ENCODE measurements around the gene SPATS2.

SPATS2 gene

DNA sequence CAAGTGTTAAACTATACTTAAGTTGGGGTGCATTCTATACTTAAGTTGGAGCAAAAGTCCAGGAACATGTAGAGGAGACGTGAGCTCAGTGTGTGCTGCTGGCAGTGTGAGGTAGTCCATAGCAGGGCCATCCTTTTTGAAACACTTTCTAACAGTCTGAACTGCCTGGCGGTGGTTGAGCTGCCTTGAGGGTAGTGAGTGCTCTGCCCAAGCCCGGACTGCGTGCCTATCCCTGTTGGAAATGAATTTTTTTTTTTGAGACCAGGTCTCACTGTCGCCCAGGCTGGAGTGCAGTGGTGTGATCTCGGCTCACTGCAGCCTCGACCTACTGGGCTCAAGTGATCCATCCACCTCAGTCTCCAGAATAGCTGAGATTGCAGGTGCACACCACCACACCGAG is 185.6 kb downstream of the SPATS2 start (continued):
- TF ChIP-seq, protein P1, sequence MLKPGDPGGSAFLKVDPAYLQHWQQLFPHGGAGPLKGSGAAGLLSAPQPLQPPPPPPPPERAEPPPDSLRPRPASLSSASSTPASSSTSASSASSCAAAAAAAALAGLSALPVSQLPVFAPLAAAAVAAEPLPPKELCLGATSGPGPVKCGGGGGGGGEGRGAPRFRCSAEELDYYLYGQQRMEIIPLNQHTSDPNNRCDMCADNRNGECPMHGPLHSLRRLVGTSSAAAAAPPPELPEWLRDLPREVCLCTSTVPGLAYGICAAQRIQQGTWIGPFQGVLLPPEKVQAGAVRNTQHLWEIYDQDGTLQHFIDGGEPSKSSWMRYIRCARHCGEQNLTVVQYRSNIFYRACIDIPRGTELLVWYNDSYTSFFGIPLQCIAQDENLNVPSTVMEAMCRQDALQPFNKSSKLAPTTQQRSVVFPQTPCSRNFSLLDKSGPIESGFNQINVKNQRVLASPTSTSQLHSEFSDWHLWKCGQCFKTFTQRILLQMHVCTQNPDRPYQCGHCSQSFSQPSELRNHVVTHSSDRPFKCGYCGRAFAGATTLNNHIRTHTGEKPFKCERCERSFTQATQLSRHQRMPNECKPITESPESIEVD (tag by site-specific recombination; IDR thresholded peaks at IDR 0.05): no peak
- TF ChIP-seq, protein P2, sequence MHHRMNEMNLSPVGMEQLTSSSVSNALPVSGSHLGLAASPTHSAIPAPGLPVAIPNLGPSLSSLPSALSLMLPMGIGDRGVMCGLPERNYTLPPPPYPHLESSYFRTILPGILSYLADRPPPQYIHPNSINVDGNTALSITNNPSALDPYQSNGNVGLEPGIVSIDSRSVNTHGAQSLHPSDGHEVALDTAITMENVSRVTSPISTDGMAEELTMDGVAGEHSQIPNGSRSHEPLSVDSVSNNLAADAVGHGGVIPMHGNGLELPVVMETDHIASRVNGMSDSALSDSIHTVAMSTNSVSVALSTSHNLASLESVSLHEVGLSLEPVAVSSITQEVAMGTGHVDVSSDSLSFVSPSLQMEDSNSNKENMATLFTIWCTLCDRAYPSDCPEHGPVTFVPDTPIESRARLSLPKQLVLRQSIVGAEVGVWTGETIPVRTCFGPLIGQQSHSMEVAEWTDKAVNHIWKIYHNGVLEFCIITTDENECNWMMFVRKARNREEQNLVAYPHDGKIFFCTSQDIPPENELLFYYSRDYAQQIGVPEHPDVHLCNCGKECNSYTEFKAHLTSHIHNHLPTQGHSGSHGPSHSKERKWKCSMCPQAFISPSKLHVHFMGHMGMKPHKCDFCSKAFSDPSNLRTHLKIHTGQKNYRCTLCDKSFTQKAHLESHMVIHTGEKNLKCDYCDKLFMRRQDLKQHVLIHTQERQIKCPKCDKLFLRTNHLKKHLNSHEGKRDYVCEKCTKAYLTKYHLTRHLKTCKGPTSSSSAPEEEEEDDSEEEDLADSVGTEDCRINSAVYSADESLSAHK (tag by site-specific recombination; IDR thresholded peaks at IDR 0.05): no peak
- TF ChIP-seq ZNF292 (tag by site-specific recombination; IDR thresholded peaks at IDR 0.05; ENCODE audit: borderline replicate concordance, low read depth) (no peak), ZNF776 (tag by site-specific recombination; IDR thresholded peaks at IDR 0.05; ENCODE audit: borderline replicate concordance) (no peak), ZNF623 (tag by site-specific recombination; IDR thresholded peaks at IDR 0.05) (no peak), OSR2 (tag by site-specific recombination; IDR thresholded peaks at IDR 0.05) (no peak), ZNF837 (tag by site-specific recombination; IDR thresholded peaks at IDR 0.05) (no peak), KLF10 (tag by site-specific recombination; IDR thresholded peaks at IDR 0.05) (no peak)
- TF ChIP-seq, protein P3, sequence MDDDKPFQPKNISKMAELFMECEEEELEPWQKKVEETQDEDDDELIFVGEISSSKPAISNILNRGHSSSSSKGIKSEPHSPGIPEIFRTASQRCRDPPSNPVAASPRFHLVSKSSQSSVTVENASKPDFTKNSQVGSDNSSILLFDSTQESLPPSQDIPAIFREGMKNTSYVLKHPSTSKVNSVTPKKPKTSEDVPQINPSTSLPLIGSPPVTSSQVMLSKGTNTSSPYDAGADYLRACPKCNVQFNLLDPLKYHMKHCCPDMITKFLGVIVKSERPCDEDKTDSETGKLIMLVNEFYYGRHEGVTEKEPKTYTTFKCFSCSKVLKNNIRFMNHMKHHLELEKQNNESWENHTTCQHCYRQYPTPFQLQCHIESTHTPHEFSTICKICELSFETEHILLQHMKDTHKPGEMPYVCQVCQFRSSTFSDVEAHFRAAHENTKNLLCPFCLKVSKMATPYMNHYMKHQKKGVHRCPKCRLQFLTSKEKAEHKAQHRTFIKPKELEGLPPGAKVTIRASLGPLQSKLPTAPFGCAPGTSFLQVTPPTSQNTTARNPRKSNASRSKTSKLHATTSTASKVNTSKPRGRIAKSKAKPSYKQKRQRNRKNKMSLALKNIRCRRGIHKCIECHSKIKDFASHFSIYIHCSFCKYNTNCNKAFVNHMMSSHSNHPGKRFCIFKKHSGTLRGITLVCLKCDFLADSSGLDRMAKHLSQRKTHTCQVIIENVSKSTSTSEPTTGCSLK (tag by site-specific recombination; IDR thresholded peaks at IDR 0.05): no peak
- TF ChIP-seq, protein P4, sequence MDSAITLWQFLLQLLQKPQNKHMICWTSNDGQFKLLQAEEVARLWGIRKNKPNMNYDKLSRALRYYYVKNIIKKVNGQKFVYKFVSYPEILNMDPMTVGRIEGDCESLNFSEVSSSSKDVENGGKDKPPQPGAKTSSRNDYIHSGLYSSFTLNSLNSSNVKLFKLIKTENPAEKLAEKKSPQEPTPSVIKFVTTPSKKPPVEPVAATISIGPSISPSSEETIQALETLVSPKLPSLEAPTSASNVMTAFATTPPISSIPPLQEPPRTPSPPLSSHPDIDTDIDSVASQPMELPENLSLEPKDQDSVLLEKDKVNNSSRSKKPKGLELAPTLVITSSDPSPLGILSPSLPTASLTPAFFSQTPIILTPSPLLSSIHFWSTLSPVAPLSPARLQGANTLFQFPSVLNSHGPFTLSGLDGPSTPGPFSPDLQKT (IDR thresholded peaks at IDR 0.05; ENCODE audit: borderline replicate concordance, low read depth, low read length): no peak
- TF ChIP-seq, protein P5, sequence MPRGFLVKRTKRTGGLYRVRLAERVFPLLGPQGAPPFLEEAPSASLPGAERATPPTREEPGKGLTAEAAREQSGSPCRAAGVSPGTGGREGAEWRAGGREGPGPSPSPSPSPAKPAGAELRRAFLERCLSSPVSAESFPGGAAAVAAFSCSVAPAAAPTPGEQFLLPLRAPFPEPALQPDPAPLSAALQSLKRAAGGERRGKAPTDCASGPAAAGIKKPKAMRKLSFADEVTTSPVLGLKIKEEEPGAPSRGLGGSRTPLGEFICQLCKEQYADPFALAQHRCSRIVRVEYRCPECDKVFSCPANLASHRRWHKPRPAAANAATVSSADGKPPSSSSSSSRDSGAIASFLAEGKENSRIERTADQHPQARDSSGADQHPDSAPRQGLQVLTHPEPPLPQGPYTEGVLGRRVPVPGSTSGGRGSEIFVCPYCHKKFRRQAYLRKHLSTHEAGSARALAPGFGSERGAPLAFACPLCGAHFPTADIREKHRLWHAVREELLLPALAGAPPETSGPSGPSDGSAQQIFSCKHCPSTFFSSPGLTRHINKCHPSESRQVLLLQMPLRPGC (tag by site-specific recombination; IDR thresholded peaks at IDR 0.05): no peak
- TF ChIP-seq, protein P6, sequence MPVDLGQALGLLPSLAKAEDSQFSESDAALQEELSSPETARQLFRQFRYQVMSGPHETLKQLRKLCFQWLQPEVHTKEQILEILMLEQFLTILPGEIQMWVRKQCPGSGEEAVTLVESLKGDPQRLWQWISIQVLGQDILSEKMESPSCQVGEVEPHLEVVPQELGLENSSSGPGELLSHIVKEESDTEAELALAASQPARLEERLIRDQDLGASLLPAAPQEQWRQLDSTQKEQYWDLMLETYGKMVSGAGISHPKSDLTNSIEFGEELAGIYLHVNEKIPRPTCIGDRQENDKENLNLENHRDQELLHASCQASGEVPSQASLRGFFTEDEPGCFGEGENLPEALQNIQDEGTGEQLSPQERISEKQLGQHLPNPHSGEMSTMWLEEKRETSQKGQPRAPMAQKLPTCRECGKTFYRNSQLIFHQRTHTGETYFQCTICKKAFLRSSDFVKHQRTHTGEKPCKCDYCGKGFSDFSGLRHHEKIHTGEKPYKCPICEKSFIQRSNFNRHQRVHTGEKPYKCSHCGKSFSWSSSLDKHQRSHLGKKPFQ (tag by site-specific recombination; IDR thresholded peaks at IDR 0.05): no peak

DNA sequence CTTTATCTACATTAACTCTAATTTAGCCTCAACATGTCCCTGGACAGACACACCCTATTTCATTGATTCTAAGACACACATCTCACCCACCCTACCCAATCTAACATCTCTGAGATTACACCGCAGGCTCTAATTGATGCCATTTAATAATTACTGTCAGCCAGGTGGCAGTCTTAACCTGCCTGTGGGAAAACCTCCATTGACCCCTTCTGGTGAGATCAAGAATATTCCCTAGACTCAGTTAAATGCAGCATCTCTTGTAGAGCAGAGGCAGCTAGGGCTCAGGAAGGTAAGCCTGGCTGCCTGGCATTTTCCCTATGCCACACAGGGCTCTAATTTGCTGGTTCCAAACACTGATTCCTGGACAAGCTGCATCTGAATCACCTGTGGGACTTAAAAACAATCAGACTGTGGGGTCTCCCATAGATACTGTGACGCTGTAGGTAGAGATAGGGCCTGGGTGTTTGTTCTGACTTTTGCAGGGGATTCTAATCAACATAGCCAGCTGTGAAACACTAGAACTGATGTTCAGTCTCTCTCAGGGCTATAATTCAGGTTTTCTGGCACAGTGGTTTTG is 186.3 kb downstream of the SPATS2 start:
- Histone ChIP-seq H3K4me3 (ENCODE audit: low read depth, low read length) (no peak overlapping the region), H3K9me3 (ENCODE audit: control insufficient read depth, insufficient read depth, low read depth, low read length) (no peaks in the 10 kb centered on the region), H3K27ac (ENCODE audit: extremely low read depth, low read depth, low read length) (no peak overlapping the region), H3K36me3 (ENCODE audit: control insufficient read depth in 2 of 2, insufficient read depth in 1 of 2, low read length in 2 of 2) (peaks cover 0 to 27% of the 10 kb centered on the region in 2 experiments; a peak in 1 of 3 replicates), H3K4me1 (ENCODE audit: control insufficient read depth, insufficient read depth, low read length) (no peaks in the 10 kb centered on the region)
- CTCF ChIA-PET: interaction anchor here (0.5 to 3.7 kb wide), 29 partner anchors 9 to 265 kb away, joined by 3 to 56 read pairs (median 5); partner anchors contain the start of genes KCNH3 and PRPF40B
- TF ChIP-seq ZNF239 (tag by site-specific recombination; IDR thresholded peaks at IDR 0.05): no peak
- peak; percentile 67 for TF ChIP-seq ZNF654 (tag by site-specific recombination; IDR thresholded peaks at IDR 0.05; ENCODE audit: low read depth)
- TF ChIP-seq, protein P7, sequence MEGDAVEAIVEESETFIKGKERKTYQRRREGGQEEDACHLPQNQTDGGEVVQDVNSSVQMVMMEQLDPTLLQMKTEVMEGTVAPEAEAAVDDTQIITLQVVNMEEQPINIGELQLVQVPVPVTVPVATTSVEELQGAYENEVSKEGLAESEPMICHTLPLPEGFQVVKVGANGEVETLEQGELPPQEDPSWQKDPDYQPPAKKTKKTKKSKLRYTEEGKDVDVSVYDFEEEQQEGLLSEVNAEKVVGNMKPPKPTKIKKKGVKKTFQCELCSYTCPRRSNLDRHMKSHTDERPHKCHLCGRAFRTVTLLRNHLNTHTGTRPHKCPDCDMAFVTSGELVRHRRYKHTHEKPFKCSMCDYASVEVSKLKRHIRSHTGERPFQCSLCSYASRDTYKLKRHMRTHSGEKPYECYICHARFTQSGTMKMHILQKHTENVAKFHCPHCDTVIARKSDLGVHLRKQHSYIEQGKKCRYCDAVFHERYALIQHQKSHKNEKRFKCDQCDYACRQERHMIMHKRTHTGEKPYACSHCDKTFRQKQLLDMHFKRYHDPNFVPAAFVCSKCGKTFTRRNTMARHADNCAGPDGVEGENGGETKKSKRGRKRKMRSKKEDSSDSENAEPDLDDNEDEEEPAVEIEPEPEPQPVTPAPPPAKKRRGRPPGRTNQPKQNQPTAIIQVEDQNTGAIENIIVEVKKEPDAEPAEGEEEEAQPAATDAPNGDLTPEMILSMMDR (tag by site-specific recombination; IDR thresholded peaks at IDR 0.05): peak; percentile 86
- TF ChIP-seq, protein P8, sequence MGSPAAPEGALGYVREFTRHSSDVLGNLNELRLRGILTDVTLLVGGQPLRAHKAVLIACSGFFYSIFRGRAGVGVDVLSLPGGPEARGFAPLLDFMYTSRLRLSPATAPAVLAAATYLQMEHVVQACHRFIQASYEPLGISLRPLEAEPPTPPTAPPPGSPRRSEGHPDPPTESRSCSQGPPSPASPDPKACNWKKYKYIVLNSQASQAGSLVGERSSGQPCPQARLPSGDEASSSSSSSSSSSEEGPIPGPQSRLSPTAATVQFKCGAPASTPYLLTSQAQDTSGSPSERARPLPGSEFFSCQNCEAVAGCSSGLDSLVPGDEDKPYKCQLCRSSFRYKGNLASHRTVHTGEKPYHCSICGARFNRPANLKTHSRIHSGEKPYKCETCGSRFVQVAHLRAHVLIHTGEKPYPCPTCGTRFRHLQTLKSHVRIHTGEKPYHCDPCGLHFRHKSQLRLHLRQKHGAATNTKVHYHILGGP (tag by site-specific recombination; IDR thresholded peaks at IDR 0.05): no peak
- POLR2A ChIA-PET: interaction anchor here (1.2 to 1.9 kb wide), 4 partner anchors 9 to 195 kb away, joined by 3 to 8 read pairs (median 5); partner anchors contain the start of gene SPATS2
